ENCODE measurements around the gene TSEN2. TPM values are rescaled to one million over a fixed set of nuclear protein-coding genes. Genes with fewer than 3 reads are reported as not detected.
"Not testable (repeated sequence)": the region's sequence is repeated elsewhere in the genome, so short reads cannot be mapped to it uniquely, and the experiment has no call there.

The TSEN2 gene
- total RNA-seq, 2 donors from 2014 or later, result 15.3 to 16.8 TPM

DNA sequence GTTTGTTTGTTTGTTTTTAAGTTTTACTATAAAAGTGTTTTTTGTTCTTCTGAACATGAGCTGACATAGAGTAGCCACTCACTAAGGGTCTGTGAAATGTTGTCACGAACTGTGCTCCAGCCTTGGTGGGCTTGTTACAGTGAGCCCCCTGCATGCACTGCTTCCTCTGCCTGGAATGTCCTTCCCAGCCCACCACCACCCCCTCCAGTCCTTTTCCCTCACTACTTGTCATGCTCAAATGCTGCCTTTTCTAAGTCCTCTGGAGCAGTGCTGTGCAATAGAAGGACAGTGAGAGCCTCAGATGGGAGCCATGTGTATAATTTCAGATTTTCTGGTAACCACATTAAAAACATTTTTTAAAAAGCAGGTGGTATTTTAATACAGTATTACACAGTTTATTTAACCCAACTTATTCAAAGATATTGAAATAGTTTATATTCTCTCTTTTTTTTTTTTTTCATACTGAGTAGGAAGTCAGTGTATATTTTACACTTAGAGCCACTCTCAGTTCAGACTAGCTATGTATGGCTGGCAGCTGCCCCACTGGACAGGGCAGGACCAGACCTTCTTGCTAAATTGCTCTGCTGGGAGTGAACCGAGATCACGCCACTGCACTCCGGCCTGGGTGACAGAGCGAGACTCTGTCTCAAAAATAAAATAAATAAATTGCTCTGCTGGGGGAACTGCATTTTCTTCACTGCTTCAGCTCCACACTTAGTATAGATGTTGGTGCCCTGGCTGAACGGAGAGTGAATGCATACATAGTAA, 34.2 kb downstream of the TSEN2 start:
- DNase-seq (no peak), ATAC-seq (no peak)
- intact Hi-C loops (cut with DNase I), result no loop called here

- no peak for DNase-seq
- ATAC-seq, result no peak
- intact Hi-C loops (cut with DNase I), result no loop called here
These were observed 36.7 kb downstream of the TSEN2 start for GRCh38 chr3:12521010-12521409.

DNA sequence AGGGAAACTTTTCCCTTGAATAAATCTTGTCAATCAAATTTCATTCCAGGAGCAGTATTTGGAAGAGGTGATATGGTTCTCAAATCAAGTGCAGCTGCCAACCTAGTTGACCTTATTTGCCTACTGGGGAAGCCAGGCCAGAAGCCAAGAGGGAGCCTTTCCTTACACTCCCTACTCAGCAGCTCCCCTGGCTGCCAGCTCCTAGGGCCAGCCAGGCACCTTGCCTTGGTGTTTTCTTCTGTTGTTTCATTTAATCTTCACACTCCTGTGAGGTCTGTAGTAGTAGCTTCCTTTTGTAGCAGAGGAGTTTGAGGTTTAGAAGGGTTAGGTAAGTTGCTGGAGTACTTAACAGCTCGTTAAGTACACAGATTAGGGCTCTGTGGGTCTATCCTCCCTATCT, 38.4 kb downstream of the TSEN2 start:
- intact Hi-C loops (cut with DNase I), result no loop called here
- ATAC-seq, result peak; percentile 53 to 92
- DNase-seq, result peak; percentile 50

DNA sequence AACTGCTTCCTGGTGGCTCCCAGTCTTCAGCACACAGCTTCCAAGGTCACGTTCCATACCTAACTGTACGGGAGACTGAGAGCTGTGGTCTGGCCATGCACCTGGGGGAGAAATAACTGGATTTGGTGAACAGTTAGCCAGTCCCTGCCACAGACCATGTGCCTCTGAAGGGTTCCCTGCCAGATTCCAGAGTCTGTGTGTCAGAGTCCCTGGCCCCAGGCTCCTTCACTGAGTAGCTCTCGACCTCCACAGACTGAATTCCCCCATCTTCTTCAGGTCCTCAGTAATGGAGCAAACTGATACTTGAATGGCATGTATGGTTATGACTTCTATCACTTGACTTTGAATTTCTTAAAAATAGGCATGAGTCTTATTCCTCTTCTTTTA, 43.5 kb downstream of the TSEN2 start:
- intact Hi-C loops (cut with DNase I), result no loop called here
- DNase-seq (no peak), ATAC-seq (no peak)

DNA sequence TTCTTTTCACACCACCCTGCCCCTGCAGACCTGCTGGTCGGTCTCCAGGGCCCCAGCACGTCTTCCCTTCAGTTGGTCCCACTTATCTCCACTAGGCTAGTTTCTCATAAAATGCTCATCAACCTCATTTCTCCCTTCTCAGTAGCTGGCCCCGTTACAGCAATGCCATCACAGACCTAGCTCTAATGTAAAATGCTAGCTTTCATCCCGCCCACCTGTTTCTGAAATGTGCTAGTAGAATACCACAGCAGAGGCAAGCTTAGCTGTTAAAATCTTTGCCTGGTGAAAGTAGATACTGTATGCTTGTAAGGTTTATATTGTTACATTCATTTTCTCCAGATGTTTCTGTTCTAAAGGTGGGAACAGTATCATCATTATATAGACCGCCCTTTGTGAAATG, 47.9 kb downstream of the TSEN2 start:
- intact Hi-C loops (cut with DNase I), result no loop called here
- no peak for ATAC-seq
- DNase-seq, result no peak

- intact Hi-C loops (cut with DNase I), result no loop called here
- ATAC-seq (no peak), DNase-seq (no peak)
These were observed 52.1 kb downstream of the TSEN2 start for GRCh38 chr3:12536423-12536822.

GRCh38 chr3:12541625-12542024, 57.3 kb downstream of the TSEN2 start:
- DNase-seq (peak; percentile 27), ATAC-seq (peak in 1 of 2 donors; percentile 52)
- intact Hi-C loops (cut with DNase I), result no loop called here

DNA sequence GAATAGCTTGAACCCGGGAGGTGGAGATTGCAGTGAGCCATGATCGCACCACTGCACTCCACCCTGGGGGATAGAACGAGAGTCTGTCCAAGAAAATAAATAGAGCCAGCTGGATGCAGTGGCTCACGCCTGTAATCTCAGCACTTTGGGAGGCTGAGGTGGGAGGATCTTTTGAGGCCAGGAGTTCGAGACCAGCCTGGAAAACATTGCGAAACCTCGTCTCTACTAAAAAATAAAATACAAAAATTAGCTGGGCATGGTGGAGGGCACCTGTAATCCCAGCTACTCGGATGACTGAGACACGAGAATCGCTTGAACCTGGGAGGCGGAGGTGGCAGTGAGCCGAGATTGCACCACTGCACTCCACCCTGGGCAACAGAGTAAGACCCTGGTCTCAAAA, 59.2 kb downstream of the TSEN2 start:
- DNase-seq; intact Hi-C loops (cut with DNase I); ATAC-seq: not testable (repeated sequence)

- intact Hi-C loops (cut with DNase I), result no loop called here
- no peak for DNase-seq
- ATAC-seq, result no peak
These were observed 60.6 kb downstream of the TSEN2 start for GRCh38 chr3:12544652-12545472.

DNA sequence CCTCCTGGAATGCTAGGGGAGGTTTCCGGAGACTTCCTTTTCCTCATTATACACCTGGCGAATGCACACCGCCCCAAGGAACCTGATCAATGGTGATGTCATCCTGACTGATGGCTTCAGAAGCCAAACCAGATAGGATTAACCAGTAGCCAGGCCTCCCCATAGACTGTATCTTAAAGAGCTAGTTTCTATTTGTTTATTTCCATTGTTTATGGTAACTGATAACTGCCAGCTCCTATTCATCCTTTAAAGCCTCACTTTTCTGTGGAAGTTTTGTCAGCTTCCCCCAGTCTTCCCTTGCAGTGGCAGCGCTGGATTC, 61.2 kb downstream of the TSEN2 start, which contains the start of gene MKRN2OS:
TSS of gene MKRN2OS (minus strand) at position 27 of the 319 bp plus-strand sequence. CDS start 35 bp downstream, outside the sequence.
- ATAC-seq, result no peak
- intact Hi-C loops (cut with DNase I), result no loop called here

DNA sequence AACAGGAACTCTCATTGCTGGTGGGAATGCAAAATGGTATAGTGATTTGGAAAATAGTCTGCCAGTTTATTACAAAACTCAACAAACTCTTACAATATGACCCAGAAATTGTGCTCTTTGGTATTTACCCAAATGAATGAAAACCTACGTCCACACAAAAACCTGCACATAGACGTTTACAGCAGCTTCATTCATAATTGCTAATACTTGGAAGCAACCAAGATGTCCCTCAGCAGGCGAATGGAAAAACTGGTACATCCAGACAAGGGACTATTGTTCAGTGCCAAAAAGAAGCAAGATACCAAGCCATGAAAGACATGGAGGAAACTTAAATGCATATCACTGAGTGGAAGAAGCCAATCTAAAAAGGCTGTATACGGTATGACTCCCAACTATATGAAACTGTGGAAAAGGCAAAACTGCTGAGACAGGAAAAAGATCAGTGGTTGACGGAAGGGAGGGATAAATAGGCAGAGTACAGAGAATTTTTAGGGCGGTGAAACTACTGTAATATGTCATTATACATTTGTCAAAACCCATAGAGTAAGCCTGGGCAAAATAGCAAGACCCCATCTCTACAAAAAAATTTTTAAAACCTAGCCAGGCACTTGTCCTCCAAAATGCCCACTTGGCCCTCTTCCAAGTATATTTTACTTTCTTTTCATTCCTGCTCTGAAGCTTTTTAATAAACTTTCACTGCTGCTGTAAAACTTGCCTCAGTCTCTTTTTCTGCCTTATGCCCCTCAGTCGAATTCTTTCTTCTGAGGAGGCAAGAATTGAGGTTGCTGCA, 65.9 kb downstream of the TSEN2 start:
- intact Hi-C loops (cut with DNase I), result no loop called here
- DNase-seq (no peak), ATAC-seq (no peak)

More for the DNA sequence above, 61.2 kb downstream of the TSEN2 start, which contains the start of gene MKRN2OS:
- DNase-seq, result no peak

DNA sequence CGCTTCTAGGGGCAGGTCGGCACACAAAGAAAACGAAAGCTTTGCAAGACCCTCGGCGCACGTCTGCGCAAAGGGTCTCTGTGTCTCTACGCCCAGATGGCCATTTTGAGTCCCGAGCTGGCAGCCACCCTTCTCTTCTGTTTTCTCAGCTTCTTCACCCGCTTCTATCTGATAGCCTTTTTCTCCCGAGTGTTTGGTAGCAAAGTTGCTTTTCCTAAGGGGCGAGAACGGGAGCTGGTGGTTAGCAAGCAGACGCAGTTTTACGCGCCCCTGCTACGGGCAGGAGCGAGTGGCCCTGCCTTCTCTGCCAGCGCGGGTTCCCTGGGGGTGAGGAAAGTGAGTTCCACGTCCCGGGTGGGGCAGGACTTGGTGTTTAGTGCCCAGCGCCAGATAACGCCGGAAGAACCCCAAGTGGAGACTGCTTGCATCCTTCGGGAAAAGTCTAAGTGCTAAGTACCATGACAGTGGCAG, 69.7 kb downstream of the TSEN2 start:
- DNase-seq, result peak; percentile 32
- no peak for ATAC-seq
- intact Hi-C loops (cut with DNase I), result no loop called here

DNA sequence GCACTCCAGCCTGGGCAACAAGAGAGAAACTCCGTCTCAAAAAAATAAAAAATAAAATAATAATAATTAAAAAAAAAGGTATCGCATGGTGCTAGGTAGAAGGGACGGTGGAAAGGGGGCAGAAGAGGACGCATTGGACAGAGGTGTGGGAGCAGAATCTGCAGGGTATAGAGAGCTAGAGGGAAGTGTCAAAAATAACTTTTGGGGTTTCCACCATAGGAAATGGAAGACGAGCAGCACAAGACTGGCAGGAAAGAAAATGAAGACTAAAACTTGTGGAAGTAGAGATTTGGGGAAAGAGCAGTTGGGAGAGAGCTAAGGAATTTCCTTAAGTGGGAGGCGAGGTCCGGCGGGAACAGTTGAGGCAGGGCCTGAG, 72.0 kb downstream of the TSEN2 start:
- intact Hi-C loops (cut with DNase I), result loop anchor here in 1 of 2 donors (5.0 kb wide), 1 partner anchor 106 kb away; the partner anchor contains the start of gene RAF1
- ATAC-seq (peak; percentile 9 to 16), DNase-seq (no peak)

DNA sequence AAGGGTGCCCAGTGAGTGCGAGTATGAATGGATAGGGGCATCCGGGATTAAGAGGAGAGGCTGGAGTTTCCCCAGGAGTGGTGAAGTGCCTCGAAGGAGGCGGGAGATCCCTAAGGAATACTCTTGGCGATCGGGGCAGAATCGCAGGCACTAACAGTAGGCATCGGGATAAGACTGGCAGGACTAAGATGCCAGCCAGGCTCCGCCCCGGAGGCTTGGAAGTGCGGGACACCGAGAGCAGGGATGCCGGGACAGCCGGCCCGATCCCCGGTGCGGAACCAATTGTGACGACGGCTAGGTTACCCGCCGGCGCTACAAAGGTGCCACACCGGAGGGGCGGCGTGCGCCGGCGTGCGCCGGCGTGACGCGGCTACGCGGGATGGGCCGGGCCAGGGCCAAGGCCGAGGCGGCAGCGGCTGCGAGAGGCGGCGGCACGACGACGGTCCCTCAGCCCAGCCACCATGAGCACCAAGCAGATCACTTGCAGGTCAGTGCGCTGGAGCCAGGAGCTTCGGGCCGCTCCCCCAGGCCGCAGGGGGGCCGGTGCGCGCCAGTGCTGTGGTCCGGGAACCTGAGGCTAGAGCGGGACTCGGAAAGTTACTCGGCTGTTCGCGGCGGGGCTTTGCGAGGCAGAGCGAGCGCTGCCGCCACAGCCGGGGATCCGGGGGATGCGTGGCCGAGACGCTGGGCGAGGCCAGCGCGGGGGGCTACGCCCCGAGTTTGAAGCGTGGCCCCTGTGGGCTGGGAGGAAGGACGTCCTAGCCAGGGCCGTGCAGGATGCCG, 72.6 kb downstream of the TSEN2 start, which contains the start of gene MKRN2:
TSS of gene MKRN2 (plus strand) at position 398 of the 783 bp plus-strand sequence. CDS start at position 462, 64 bp downstream.
- DNase-seq, result peak; percentile 89
- ATAC-seq, result peak; percentile 97 to 98
- intact Hi-C loops (cut with DNase I), result loop anchor here in 1 of 2 donors (5.0 kb wide), 1 partner anchor 105 kb away; the partner anchor contains the start of gene RAF1

DNA sequence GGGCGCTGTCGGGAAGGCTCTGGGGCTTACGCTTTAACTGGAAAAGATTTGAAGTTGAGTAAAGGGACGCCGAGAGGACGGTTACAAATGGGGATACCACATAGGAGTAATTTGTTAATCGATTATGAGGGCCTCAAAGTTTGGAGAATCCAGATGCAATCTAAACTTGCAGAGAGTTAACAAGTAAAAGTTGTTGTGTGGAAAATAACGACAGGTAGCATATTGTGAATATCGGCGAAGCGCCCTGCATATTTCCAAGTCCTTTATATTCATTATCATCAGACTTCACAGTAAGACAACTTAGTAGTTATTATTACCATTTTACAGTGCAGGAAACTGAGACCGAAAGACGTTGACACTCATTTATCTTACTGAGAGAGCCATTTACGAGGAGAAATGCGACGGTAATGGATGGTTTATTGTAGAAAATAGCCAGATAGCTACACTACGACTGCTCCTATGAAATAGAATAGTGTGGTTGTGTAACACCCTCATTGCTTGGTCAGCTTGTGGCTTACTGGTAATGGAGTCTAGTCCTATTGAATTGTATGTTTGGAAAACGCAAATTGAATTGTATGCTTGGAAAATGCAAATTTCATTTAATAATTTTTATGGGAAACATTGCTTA, 73.3 kb downstream of the TSEN2 start:
- ATAC-seq, result peak in 1 of 2 donors; percentile 27

GRCh38 chr3:12558706-12559105, 74.4 kb downstream of the TSEN2 start:
- intact Hi-C loops (cut with DNase I), result loop anchor here in 1 of 2 donors (5.0 kb wide), 1 partner anchor 104 kb away; the partner anchor contains the start of gene RAF1
- ATAC-seq, result no peak

More for the DNA sequence above, 73.3 kb downstream of the TSEN2 start:
- no peak for DNase-seq
- intact Hi-C loops (cut with DNase I), result loop anchor here in 1 of 2 donors (5.0 kb wide), 1 partner anchor 105 kb away; the partner anchor contains the start of gene RAF1

GRCh38 chr3:12559520-12559919, 75.2 kb downstream of the TSEN2 start:
- DNase-seq, result no peak
- no peak for ATAC-seq
- intact Hi-C loops (cut with DNase I), result loop anchor here in 1 of 2 donors (5.0 kb wide), 1 partner anchor 103 kb away; the partner anchor contains the start of gene RAF1

More at GRCh38 chr3:12558706-12559105, 74.4 kb downstream of the TSEN2 start:
- no peak for DNase-seq
